ENCODE data around the gene CTF1.

DNA sequence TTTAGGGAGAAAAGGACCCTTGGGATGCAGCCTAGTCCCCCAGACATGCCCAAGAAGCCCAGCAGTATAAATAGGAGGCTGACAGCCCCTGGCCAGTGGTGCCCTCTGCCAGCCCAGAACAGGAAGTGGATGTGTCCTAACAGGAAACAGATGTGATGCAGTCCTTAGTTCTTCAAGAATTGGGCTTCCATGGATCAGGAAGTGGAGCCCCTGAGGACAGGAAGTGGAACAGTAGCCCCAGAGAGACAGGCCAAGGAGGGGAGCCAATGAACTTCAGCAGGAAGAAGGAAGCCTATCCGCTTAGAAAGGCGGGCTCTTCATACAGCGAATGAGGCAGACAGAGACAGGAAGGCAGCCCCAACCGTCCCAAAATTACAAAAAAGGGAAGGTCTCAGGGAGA lies 7.2 kb downstream of the CTF1 start:
- TF ChIP-seq, protein P1, sequence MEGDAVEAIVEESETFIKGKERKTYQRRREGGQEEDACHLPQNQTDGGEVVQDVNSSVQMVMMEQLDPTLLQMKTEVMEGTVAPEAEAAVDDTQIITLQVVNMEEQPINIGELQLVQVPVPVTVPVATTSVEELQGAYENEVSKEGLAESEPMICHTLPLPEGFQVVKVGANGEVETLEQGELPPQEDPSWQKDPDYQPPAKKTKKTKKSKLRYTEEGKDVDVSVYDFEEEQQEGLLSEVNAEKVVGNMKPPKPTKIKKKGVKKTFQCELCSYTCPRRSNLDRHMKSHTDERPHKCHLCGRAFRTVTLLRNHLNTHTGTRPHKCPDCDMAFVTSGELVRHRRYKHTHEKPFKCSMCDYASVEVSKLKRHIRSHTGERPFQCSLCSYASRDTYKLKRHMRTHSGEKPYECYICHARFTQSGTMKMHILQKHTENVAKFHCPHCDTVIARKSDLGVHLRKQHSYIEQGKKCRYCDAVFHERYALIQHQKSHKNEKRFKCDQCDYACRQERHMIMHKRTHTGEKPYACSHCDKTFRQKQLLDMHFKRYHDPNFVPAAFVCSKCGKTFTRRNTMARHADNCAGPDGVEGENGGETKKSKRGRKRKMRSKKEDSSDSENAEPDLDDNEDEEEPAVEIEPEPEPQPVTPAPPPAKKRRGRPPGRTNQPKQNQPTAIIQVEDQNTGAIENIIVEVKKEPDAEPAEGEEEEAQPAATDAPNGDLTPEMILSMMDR (IDR thresholded peaks at IDR 0.05 in 2 of 3, conservative IDR thresholded peaks at IDR 0.05 in 1 of 3; ENCODE audit: control insufficient read depth in 2 of 3, extremely low read depth in 1 of 3, insufficient read depth in 1 of 3, low read depth in 3 of 3, low read length in 3 of 3), result no peak
- TF ChIP-seq EP300 (IDR thresholded peaks at IDR 0.05; ENCODE audit: borderline replicate concordance in 1 of 2, control insufficient read depth in 1 of 2, low read depth in 2 of 2, low read length in 2 of 2) (no peak), POLR2A (IDR thresholded peaks at IDR 0.05; ENCODE audit: low read depth, low read length) (no peak), ZNF24 (IDR thresholded peaks at IDR 0.05) (no peak), POLR2AphosphoS5 (IDR thresholded peaks at IDR 0.05; ENCODE audit: low read length) (no peak), SRF (IDR thresholded peaks at IDR 0.05; ENCODE audit: low read depth in 2 of 2, low read length in 2 of 2) (no peak), RCOR1 (conservative IDR thresholded peaks at IDR 0.05; ENCODE audit: low read depth, low read length) (no peak), MXI1 (IDR thresholded peaks at IDR 0.05; ENCODE audit: low read depth, low read length) (no peak), POLR2AphosphoS2 (IDR thresholded peaks at IDR 0.05; ENCODE audit: low read depth, low read length) (no peak), CHD1 (IDR thresholded peaks at IDR 0.05; ENCODE audit: low read depth, low read length) (no peak), ZSCAN29 (IDR thresholded peaks at IDR 0.05) (no peak), CREM (IDR thresholded peaks at IDR 0.05; ENCODE audit: low read depth) (no peak), TBL1XR1 (IDR thresholded peaks at IDR 0.05; ENCODE audit: low read depth, low read length) (no peak)
- TF ChIP-seq, protein P2, sequence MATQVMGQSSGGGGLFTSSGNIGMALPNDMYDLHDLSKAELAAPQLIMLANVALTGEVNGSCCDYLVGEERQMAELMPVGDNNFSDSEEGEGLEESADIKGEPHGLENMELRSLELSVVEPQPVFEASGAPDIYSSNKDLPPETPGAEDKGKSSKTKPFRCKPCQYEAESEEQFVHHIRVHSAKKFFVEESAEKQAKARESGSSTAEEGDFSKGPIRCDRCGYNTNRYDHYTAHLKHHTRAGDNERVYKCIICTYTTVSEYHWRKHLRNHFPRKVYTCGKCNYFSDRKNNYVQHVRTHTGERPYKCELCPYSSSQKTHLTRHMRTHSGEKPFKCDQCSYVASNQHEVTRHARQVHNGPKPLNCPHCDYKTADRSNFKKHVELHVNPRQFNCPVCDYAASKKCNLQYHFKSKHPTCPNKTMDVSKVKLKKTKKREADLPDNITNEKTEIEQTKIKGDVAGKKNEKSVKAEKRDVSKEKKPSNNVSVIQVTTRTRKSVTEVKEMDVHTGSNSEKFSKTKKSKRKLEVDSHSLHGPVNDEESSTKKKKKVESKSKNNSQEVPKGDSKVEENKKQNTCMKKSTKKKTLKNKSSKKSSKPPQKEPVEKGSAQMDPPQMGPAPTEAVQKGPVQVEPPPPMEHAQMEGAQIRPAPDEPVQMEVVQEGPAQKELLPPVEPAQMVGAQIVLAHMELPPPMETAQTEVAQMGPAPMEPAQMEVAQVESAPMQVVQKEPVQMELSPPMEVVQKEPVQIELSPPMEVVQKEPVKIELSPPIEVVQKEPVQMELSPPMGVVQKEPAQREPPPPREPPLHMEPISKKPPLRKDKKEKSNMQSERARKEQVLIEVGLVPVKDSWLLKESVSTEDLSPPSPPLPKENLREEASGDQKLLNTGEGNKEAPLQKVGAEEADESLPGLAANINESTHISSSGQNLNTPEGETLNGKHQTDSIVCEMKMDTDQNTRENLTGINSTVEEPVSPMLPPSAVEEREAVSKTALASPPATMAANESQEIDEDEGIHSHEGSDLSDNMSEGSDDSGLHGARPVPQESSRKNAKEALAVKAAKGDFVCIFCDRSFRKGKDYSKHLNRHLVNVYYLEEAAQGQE (IDR thresholded peaks at IDR 0.05; ENCODE audit: low read depth, low read length), result no peak

All from GM12878 (cell line).